GM12874 (cell line): ENCODE measurements around the gene CYBA.

Source experiments
- TF ChIP-seq, protein P1 (sequence below): IDR thresholded peaks from 2 replicates; pipeline ENCODE4 v1.5.1; 2011; ENCODE audit warnings: low read depth, mild to moderate bottlenecking, control low read depth, low read length, moderate library complexity; ENCODE audit not compliant: insufficient read depth

Gene CYBA

DNA sequence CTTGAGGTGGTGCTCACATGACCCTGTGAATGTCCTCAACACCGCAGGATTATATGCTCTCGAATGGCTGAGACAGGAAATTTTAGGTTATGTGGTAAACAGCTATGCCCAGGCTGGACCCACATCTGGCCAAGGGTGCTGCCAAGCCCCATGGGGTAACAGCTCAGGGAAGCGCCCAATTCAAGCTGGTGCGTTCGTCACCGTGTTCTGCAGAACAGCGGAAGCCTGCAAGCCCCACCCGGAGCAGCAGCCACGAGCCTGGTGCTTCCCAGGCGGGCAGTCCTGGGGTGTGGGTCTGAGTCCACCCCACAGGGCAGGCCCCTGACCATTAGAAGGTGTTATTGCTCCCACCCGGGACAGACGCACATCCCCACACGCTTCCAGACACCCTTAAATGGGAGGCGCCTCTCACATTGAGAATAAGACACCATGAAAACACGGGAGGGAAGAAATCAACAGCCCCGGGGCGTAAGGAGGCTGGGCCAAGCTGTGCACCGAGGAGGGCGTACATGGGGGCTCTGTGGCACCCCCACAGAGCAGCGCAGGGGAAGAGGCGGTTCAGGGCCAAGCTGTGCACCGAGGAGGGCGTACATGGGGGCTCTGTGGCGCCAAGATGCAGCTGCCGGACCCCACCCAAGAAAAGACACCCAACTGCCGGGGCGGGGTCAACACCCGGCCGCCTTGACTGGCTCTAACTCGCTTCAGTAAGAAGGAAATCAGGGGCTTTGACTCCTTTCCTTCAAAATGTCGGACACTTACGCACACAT lies 2.9 kb upstream of the CYBA start:
- TF ChIP-seq, protein P1, sequence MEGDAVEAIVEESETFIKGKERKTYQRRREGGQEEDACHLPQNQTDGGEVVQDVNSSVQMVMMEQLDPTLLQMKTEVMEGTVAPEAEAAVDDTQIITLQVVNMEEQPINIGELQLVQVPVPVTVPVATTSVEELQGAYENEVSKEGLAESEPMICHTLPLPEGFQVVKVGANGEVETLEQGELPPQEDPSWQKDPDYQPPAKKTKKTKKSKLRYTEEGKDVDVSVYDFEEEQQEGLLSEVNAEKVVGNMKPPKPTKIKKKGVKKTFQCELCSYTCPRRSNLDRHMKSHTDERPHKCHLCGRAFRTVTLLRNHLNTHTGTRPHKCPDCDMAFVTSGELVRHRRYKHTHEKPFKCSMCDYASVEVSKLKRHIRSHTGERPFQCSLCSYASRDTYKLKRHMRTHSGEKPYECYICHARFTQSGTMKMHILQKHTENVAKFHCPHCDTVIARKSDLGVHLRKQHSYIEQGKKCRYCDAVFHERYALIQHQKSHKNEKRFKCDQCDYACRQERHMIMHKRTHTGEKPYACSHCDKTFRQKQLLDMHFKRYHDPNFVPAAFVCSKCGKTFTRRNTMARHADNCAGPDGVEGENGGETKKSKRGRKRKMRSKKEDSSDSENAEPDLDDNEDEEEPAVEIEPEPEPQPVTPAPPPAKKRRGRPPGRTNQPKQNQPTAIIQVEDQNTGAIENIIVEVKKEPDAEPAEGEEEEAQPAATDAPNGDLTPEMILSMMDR: no peak

DNA sequence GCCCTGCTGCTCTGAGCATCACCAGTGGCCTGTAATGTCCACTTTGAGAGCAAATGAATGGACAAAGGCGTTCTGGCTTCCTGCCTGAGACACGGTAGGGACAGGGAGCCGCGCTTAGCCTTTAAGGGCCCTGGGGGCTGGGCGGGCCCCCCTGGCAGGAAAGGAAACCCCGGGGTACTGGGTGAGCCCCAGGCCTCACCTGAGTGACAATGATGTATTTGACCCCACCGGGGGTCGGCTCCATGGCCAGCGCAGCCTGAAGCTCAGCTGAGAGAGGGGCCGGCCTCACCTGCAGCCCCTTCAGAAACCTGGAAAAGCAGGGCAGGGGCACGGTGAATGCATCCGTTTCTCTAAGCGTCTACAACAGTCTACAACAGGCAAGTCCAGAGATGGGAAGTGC lies 2.2 kb upstream of the CYBA start:
- TF ChIP-seq, protein P1: no peak

DNA sequence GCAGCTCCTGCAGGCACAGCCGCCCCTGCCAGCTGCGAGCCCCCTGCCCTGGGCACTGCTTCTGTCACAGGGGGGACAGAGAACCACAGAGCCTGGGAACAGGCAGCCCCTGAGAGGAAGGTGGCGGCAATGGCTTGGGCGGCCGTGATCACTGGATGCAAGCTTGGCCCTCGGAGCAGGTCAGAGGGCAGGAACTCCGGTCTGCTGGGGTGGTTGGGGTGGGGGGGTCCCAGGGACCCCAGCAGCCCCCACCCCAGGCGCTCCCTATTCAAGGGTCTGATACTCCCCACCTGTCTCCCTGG lies 1.9 kb upstream of the CYBA start:
- TF ChIP-seq, protein P1: no peak

DNA sequence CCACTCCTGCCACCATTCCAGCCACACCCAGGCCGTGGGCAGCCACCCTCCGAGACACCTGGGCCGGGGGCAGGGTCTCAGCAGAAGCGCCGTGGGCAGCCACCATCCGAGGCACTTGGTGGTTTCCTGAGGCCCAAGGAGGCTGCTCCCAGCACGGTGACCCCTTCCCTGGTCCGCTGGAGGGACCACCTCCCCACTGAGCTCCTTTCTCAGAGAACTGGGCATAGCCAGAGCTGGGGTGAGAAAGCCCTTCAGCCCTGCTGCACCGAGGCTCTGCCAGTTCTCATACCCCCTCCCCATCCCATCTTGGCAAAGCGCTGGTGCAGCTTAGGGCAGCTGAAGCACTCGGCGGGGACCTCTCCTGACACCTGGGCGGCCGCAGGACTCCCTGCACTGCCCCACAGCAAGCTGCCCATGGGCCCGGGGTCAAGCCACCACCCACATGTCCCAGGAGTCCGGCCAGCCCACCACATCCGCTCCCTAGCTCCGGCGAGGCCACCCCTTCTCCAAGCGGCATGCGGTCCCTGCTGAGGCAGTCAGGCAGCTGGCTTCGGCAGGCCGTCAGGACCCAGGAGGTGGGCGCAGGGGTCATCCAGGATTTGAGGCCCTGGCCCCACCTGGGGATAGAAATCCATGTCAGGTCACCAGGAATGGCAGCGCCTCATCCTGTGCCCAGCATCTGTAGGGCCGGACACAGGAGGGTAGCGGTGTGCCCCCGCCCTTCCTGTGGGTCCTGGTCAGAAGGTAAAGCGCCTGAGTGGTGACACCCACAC lies 1.3 kb upstream of the CYBA start:
- TF ChIP-seq, protein P1: no peak

DNA sequence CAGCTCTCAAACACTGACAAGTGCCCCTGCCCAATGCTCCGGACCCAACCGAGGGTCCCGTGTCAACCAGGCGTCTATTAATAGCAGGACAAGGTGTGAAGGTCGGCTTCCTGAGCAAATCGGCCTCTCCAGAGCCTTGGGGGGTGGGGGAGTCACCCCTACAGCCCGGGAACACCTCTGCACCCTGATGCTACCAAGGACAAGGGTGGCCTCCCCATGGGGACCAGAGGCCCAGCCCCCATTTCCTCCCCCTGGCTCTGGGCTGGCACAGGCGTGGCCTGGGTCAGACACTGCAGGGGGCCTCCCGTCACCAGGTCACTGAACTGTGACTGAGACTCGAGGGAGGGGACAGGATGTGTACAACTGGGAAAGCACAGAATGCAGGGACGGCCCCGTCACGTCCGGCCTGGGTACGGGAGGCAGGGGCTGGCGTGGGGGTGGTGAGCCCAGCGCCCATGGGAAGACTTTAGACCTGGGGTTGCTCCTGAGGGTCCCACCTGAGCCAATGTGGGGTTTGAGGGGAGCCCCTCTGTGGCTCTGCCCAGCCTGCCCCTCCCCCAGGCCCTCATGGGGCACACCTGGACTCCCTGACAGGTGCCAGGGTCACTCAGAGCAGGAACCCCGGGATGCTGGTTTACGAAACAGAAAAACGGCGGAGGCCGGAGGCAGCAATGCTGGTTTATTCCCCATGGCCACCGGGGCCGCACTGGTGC lies 579 bp upstream of the CYBA start:
- TF ChIP-seq, protein P1: no peak

DNA sequence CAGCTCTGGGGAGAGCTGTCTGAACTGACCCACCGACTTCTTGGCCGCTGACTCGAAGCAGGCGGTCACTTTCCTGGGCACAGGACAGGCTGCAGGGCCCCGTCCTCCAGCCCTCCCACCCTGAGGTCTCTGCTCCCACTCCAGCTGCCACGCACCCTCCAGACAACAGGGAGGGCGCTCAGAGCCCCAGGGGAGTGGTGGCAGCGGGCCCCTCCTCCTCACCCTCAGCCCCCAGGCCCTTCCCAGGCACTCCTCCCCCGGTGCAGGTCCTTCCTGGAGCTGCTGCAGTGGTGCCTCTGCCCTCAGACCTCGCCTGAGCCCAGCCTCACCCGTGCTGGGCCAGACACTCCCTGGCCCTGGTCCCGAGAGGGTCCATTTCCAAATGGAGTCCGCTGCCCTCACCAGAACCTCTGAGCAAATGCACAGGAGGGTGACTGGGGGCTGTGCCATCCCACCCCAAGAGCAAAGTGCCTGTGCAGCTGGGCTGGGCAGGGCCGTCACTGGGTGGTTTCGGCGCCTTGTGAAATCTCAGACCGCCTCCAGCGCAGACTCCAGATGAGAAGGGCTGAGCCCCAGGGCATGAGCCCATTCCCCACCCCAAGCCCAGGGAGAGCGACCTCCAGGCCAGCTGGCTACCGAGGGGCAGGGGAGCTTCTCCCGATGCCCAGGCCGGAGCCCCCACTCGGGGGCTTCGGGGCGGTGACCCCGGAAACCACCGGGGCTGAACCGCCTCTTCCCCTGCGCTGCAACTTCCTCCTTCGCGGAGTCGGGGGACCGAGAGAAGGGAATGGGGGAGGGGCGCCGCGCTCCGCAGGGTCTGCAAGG lies 717 bp downstream of the CYBA start:
- TF ChIP-seq, protein P1: no peak
